ENCODE results near the gene ILDR1.
"Not testable (repeated sequence)": the region's sequence is repeated elsewhere in the genome, so short reads cannot be mapped to it uniquely, and the experiment has no call there.

ILDR1 gene

GRCh38 chr3:122021811-122022401, at the start of gene ILDR1:
Gene ILDR1 (minus strand): TSS chr3:122022247. CDS start chr3:122022077, 170 bp downstream.
- DNase-seq (ENCODE audit: low read depth in 2 of 3, low spot score in 1 of 3) = no peak

- no peak for DNase-seq (ENCODE audit: low read depth in 2 of 3, low spot score in 1 of 3)
These were observed 45.7 kb upstream of the ILDR1 start for GRCh38 chr3:122067588-122068240.

- DNase-seq (ENCODE audit: low read depth in 2 of 3, low spot score in 1 of 3) = no peak
These were observed 45.1 kb upstream of the ILDR1 start for GRCh38 chr3:122067214-122067550.

- no peak for DNase-seq (ENCODE audit: low read depth in 2 of 3, low spot score in 1 of 3)
These were observed 44.5 kb upstream of the ILDR1 start for GRCh38 chr3:122066331-122067213.

- no peak for DNase-seq (ENCODE audit: low read depth in 2 of 3, low spot score in 1 of 3)
These were observed 42.3 kb upstream of the ILDR1 start for GRCh38 chr3:122064326-122064725.

- DNase-seq (ENCODE audit: low read depth in 2 of 3, low spot score in 1 of 3) = no peak
These were observed 41.9 kb upstream of the ILDR1 start for GRCh38 chr3:122063908-122064307.

- no peak for DNase-seq (ENCODE audit: low read depth in 2 of 3, low spot score in 1 of 3)
These were observed 38.1 kb upstream of the ILDR1 start for GRCh38 chr3:122060040-122060698.

- no peak for DNase-seq (ENCODE audit: low read depth in 2 of 3, low spot score in 1 of 3)
These were observed 36.2 kb upstream of the ILDR1 start for GRCh38 chr3:122058294-122058693.

- no peak for DNase-seq (ENCODE audit: low read depth in 2 of 3, low spot score in 1 of 3)
These were observed 35.6 kb upstream of the ILDR1 start for GRCh38 chr3:122057671-122058070.

GRCh38 chr3:122055215-122055614, 33.2 kb upstream of the ILDR1 start, which contains the start of gene CD86:
Gene CD86 (plus strand): TSS chr3:122055362. CDS start chr3:122055490, 128 bp downstream.
- DNase-seq (ENCODE audit: low read depth in 2 of 3, low spot score in 1 of 3) = no peak

- DNase-seq (ENCODE audit: low read depth in 2 of 3, low spot score in 1 of 3) = no peak
These were observed 30.9 kb upstream of the ILDR1 start for GRCh38 chr3:122052968-122053367.

- not testable (repeated sequence) for DNase-seq (ENCODE audit: low read depth in 2 of 3, low spot score in 1 of 3)
These were observed 25.7 kb upstream of the ILDR1 start for GRCh38 chr3:122047773-122048172.

GRCh38 chr3:122047296-122047695, 25.2 kb upstream of the ILDR1 start:
- not testable (repeated sequence) for DNase-seq (ENCODE audit: low read depth in 2 of 3, low spot score in 1 of 3)

- DNase-seq (ENCODE audit: low read depth in 2 of 3, low spot score in 1 of 3) = no peak
These were observed 11.0 kb upstream of the ILDR1 start for GRCh38 chr3:122033023-122033422.

GRCh38 chr3:122032531-122032930, 10.5 kb upstream of the ILDR1 start:
- no peak for DNase-seq (ENCODE audit: low read depth in 2 of 3, low spot score in 1 of 3)

- no peak for DNase-seq (ENCODE audit: low read depth in 2 of 3, low spot score in 1 of 3)
These were observed 9.0 kb upstream of the ILDR1 start for GRCh38 chr3:122031123-122031468.

GRCh38 chr3:122030381-122031122, 8.5 kb upstream of the ILDR1 start:
- DNase-seq (ENCODE audit: low read depth in 2 of 3, low spot score in 1 of 3) = no peak

GRCh38 chr3:122025296-122025695, 3.2 kb upstream of the ILDR1 start:
- DNase-seq (ENCODE audit: low read depth in 2 of 3, low spot score in 1 of 3) = no peak

GRCh38 chr3:122024800-122025199, 2.8 kb upstream of the ILDR1 start:
- DNase-seq (ENCODE audit: low read depth in 2 of 3, low spot score in 1 of 3) = no peak

GRCh38 chr3:122023335-122023910, 1.4 kb upstream of the ILDR1 start:
- no peak for DNase-seq (ENCODE audit: low read depth in 2 of 3, low spot score in 1 of 3)

- DNase-seq (ENCODE audit: low read depth in 2 of 3, low spot score in 1 of 3) = no peak
These were observed 1.0 kb downstream of the ILDR1 start for GRCh38 chr3:122021037-122021436.
